A549 (cell line): Measurements from ENCODE around the gene ABCG4. TPM values are rescaled to one million over a fixed set of nuclear protein-coding genes. Genes with fewer than 3 reads are reported as not detected.

Experiments
- ATAC-seq, 2 experiments: fragments of 200-7000 bp in 1 of 2; fragments of >200 bp in 1 of 2; cut with Nextera tagmentation in 1 of 2; cut with Tn5 transposase in 1 of 2; 3 replicates each; pipeline versions ENCODE4 v1.8.0 to v1.9.1; 2018 to 2020; ENCODE audit warnings: mild to moderate bottlenecking in 1 of 2, moderate library complexity in 1 of 2
- CTCF ChIA-PET: fragments of 300-600 bp; sonication (Branson Sonifier 250); formaldehyde crosslinking; extraction: SDS; loops from one replicate; lab custom pipeline; 2021; ENCODE audit warnings: antibody characterized with exemption, inconsistent platforms; lab: Yijun Ruan, JAX
- POLR2A ChIA-PET: fragments of 350-600 bp; formaldehyde crosslinking; extraction: SDS; loops from one replicate; lab custom pipeline; 2021; ENCODE audit warnings: antibody characterized with exemption, inconsistent platforms; lab: Yijun Ruan, JAX
- DNase-seq, 2 experiments: peaks; one replicate each; pipeline versions ENCODE4 v3.0.0 to v3.0.0-alpha.2; 2011 to 2016; ENCODE audit warnings: low read depth in 1 of 2, low spot score in 1 of 2
- FAIRE-seq: peaks from 2 replicates; lab custom pipeline; 2011; peaks lifted over from hg19 to GRCh38; lab: Jason Lieb, UNC
- H3K27ac ChIP-seq, 2 experiments: fragments of >200 bp; sonication (Bioruptor Twin); formaldehyde crosslinking; 3 replicates each; pipeline ENCODE4 v1.5.1; 2016 to 2017
- H3K4me1 ChIP-seq: fragments of >200 bp; sonication (Bioruptor Twin); formaldehyde crosslinking; 3 replicates; pipeline ENCODE4 v1.6.1; 2016
- H3K4me2 ChIP-seq: fragments of >200 bp; sonication (Bioruptor Twin); formaldehyde crosslinking; 3 replicates; pipeline ENCODE4 v1.6.1; 2016
- H3K4me3 ChIP-seq: fragments of >200 bp; sonication (Bioruptor Twin); formaldehyde crosslinking; 3 replicates; pipeline ENCODE4 v1.5.1; 2016
- H3K9me3 ChIP-seq: fragments of >200 bp; sonication (Bioruptor Twin); formaldehyde crosslinking; 3 replicates; pipeline ENCODE4 v1.6.1; 2016
- CBX2 ChIP-seq: fragments of 200-600 bp; sonication (generic); IDR thresholded peaks from 2 replicates; pipeline ENCODE4 v1.6.1; 2016; ENCODE audit warnings: low read depth, mild to moderate bottlenecking, borderline replicate concordance
- CEBPB ChIP-seq, 2 experiments: fragments of >200 bp in 1 of 2; sonication (Bioruptor Twin) in 1 of 2; formaldehyde crosslinking in 1 of 2; IDR thresholded peaks; 2 replicates each; pipeline ENCODE4 v1.6.1; 2012 to 2016
- CHD2 ChIP-seq: fragments of 150-350 bp; IDR thresholded peaks from 2 replicates; pipeline ENCODE4 v1.6.1; 2014; ENCODE audit warnings: low read length; ENCODE audit not compliant: partially characterized antibody
- CTCF ChIP-seq: fragments of >200 bp; sonication (Bioruptor Twin); formaldehyde crosslinking; IDR thresholded peaks from 3 replicates; pipeline ENCODE4 v1.5.1; 2016
- EHF ChIP-seq: fragments of 250-450 bp; sonication (Bioruptor Pico); IDR thresholded peaks from 2 replicates; pipeline ENCODE4 v1.5.0; 2020; ENCODE audit warnings: mild to moderate bottlenecking
- EHMT2 ChIP-seq: fragments of 200-600 bp; sonication (generic); IDR thresholded peaks from 2 replicates; pipeline ENCODE4 v1.6.1; 2016; ENCODE audit warnings: antibody characterized with exemption, low read depth, mild to moderate bottlenecking, moderate library complexity
- HES2 ChIP-seq: fragments of >200 bp; sonication (Bioruptor Twin); formaldehyde crosslinking; IDR thresholded peaks from 2 replicates; pipeline ENCODE4 v1.6.1; 2016
- HEYL ChIP-seq: fragments of 250-450 bp; sonication (Bioruptor Pico); IDR thresholded peaks from 2 replicates; pipeline ENCODE4 v1.8.0; 2021; ENCODE audit warnings: mild to moderate bottlenecking, moderate library complexity
- JUN ChIP-seq, 2 experiments: fragments of >200 bp; sonication (Bioruptor Twin); formaldehyde crosslinking; IDR thresholded peaks; 2 replicates in 1 of 2; 3 replicates in 1 of 2; pipeline ENCODE4 v1.6.1; 2016 to 2017
- MAFK ChIP-seq: fragments of 450-650 bp; IDR thresholded peaks from 2 replicates; pipeline ENCODE4 v1.6.1; 2014; ENCODE audit not compliant: partially characterized antibody
- MAZ ChIP-seq: fragments of 150-350 bp; IDR thresholded peaks from 2 replicates; pipeline ENCODE4 v1.6.1; 2014; ENCODE audit warnings: antibody characterized with exemption, low read depth, low read length, borderline replicate concordance
- POLR2AphosphoS2 ChIP-seq: conservative IDR thresholded peaks from 2 replicates; pipeline ENCODE4 v1.6.1; 2012; ENCODE audit warnings: low read length, improper control_type of control experiment, inconsistent platforms
- RAD21 ChIP-seq, 2 experiments: fragments of >200 bp in 1 of 2; sonication (Bioruptor Twin) in 1 of 2; formaldehyde crosslinking in 1 of 2; IDR thresholded peaks in 1 of 2; conservative IDR thresholded peaks in 1 of 2; 2 replicates in 1 of 2; 3 replicates in 1 of 2; pipeline ENCODE4 v1.6.1; 2012 to 2018; ENCODE audit warnings: inconsistent platforms in 1 of 2
- RARB ChIP-seq: fragments of 250-450 bp; sonication (Bioruptor Pico); IDR thresholded peaks from 2 replicates; pipeline ENCODE4 v1.8.0; 2021; ENCODE audit warnings: mild to moderate bottlenecking, moderate library complexity
- REST ChIP-seq: fragments of 200-600 bp; sonication (generic); IDR thresholded peaks from 2 replicates; pipeline ENCODE4 v1.6.1; 2016; ENCODE audit warnings: antibody characterized with exemption, mild to moderate bottlenecking, moderate library complexity
- SMC3 ChIP-seq: fragments of >200 bp; sonication (Bioruptor Twin); formaldehyde crosslinking; IDR thresholded peaks from 3 replicates; pipeline ENCODE4 v1.6.1; 2018; ENCODE audit warnings: inconsistent platforms
- TFCP2L1 ChIP-seq: fragments of 250-450 bp; sonication (Bioruptor Pico); IDR thresholded peaks from 2 replicates; pipeline ENCODE4 v1.5.0; 2021; ENCODE audit warnings: mild to moderate bottlenecking
- ZFP36 ChIP-seq: fragments of 450-650 bp; IDR thresholded peaks from 2 replicates; pipeline ENCODE4 v1.6.1; 2014; ENCODE audit warnings: borderline replicate concordance; ENCODE audit not compliant: partially characterized antibody
- WGBS: methylation state at CpG from one replicate; pipeline ENCODE4 v1.1.6; 2017; ENCODE audit errors: missing lambda C conversion rate; 5-methylcytosine and 5-hydroxymethylcytosine counted together
- polyA plus RNA-seq, 4 experiments: library from polyadenylated mRNA; depleted of rRNA in 3 of 4; stranded (reverse); fragments of >200 nt; fragmentation: RNase III in 1 of 4; extraction: RNeasy Plus Mini Kit Qiagen cat#74134 plus additional on column Dnase treatment in 1 of 4; gene quantifications; 2 replicates in 3 of 4; 3 replicates in 1 of 4; pipeline ENCODE4 v1.2.3, GENCODE V29; 2011 to 2017
- TF ChIP-seq, protein P1 (sequence below): IDR thresholded peaks from 2 replicates; pipeline ENCODE4 v1.6.1; 2012; ENCODE audit warnings: low read depth, borderline replicate concordance

The ABCG4 gene
- polyA plus RNA-seq, 2 of the 4 experiments (the other 2 are of a cell fraction): 0.10 to 0.44 TPM

DNA sequence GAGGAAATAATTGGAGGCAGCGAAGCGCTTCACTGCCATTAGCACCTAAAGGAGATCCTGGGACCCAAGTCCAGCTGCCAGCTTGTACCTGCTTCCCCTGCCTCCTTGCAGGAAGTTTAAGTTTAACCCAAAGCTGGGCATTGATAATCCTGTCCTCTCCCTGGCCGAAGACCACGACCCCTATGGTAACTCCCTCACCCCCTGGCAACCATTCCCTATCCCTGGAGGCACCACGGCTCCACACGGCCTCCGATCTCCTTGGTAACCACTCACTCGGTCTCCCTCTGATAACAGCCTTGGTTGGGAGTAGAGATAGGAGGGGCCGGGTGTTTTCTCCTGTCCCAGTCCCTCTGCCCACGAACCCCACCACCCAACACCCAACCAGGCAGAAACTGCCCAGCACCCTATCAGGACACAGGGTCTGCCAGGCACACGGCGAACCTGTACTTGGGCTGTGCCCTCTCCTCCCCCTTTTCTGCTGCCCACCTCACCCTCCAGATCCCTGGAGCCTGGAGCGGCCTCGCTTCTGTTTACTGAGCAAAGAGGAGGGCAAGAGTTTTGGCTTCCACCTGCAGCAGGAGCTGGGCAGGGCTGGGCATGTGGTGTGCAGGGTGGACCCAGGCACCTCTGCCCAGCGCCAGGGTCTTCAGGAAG is 37.3 kb downstream of the ABCG4 start:
- TF ChIP-seq ZFP36 (no peak), CTCF (no peak), CHD2 (no peak), EHF (no peak), HEYL (no peak), CEBPB (IDR thresholded peaks at IDR 0.05) (no peak), MAFK (no peak), REST (no peak), RARB (CRISPR knock-in tag) (no peak), MAZ (no peak)
- Histone ChIP-seq H3K9me3 (no peaks in the 10 kb centered on the region), H3K4me1 (peaks cover 13% of the 10 kb centered on the region), H3K4me3 (no peak overlapping the region), H3K4me2 (peak overlapping the region; percentile 63), H3K27ac (no peak overlapping the region; a peak in 1 of 6 replicates)
- ChIA-PET POLR2A (interaction anchor here (0.6 to 1.0 kb wide), 3 partner anchors 10 to 114 kb away, joined by 4 to 7 read pairs (median 5); partner anchors contain the start of gene NLRX1), CTCF (interaction anchor here (1.0 to 3.3 kb wide), 4 partner anchors 11 to 41 kb away, joined by 3 to 21 read pairs (median 5); no protein-coding TSS in a partner anchor)
- ATAC-seq: no peak
- FAIRE-seq: no peak
- 77% methylated on average over 14 of the region's 15 CpGs for WGBS
- DNase-seq: no peak

GRCh38 chr11:119187123-119187892 is 38.5 kb downstream of the ABCG4 start:
- ATAC-seq: no peak
- POLR2A ChIA-PET: interaction anchor here (0.6 to 0.7 kb wide), 2 partner anchors 11 to 113 kb away, joined by 4 to 7 read pairs; no protein-coding TSS in a partner anchor
- H3K27ac ChIP-seq: no peak overlapping the region
- 82% methylated on average over 20 of the region's 21 CpGs for WGBS
- DNase-seq: no peak
- no peak for FAIRE-seq
- no peak overlapping the region for H3K4me3 ChIP-seq
- no peaks in the 10 kb centered on the region for H3K9me3 ChIP-seq
- TF ChIP-seq CBX2 (no peak), JUN (IDR thresholded peaks at IDR 0.05) (no peak)
- TF ChIP-seq, all 56 proteins: peak for 0
- Histone ChIP-seq H3K4me2 (no peak overlapping the region), H3K4me1 (peaks cover 13% of the 10 kb centered on the region)
- CTCF ChIA-PET: interaction anchor here (1.6 to 4.2 kb wide), 3 partner anchors 10 to 19 kb away, joined by 5 to 17 read pairs (median 9); partner anchors contain the start of gene CBL

DNA sequence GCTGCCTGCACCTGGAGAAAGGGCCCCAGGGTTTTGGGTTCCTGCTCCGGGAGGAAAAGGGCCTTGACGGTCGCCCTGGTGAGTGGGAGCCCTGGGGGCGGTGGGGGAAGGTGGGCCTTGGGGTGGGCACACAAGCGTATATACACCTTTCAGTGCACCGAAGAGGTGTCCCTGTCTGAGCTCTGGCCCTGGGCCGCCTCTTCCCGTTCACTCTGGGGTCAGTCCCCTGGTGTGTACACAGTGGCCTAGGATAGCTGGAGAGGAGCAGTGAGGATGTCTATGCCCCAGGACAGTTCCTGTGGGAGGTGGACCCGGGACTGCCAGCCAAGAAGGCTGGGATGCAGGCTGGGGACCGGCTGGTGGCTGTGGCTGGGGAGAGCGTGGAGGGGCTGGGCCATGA is 39.2 kb downstream of the ABCG4 start:
- ChIA-PET CTCF (interaction anchor here (1.0 to 4.2 kb wide), 3 partner anchors 9 to 18 kb away, joined by 3 to 17 read pairs (median 9); partner anchors contain the start of gene CBL), POLR2A (no interaction called here)
- no peak for DNase-seq
- TF ChIP-seq HES2 (no peak), TFCP2L1 (CRISPR knock-in tag) (no peak), EHMT2 (no peak), SMC3 (no peak), REST (no peak), RAD21 (conservative IDR thresholded peaks at IDR 0.05 in 1 of 2, IDR thresholded peaks at IDR 0.05 in 1 of 2) (no peak), POLR2AphosphoS2 (no peak), CHD2 (no peak)
- TF ChIP-seq, protein P1, sequence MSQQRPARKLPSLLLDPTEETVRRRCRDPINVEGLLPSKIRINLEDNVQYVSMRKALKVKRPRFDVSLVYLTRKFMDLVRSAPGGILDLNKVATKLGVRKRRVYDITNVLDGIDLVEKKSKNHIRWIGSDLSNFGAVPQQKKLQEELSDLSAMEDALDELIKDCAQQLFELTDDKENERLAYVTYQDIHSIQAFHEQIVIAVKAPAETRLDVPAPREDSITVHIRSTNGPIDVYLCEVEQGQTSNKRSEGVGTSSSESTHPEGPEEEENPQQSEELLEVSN: no peak

More for the DNA sequence above, 39.2 kb downstream of the ABCG4 start:
- ATAC-seq (peak; percentile 9 to 38; a peak in 2 of 6 replicates), FAIRE-seq (no peak)
- Histone ChIP-seq H3K4me2 (no peak overlapping the region), H3K4me1 (peaks cover 13% of the 10 kb centered on the region), H3K9me3 (no peaks in the 10 kb centered on the region), H3K27ac (no peak overlapping the region), H3K4me3 (no peak overlapping the region)
- WGBS: 84% methylated on average over 3 of the region's 11 CpGs
